ENCODE results near the gene HECTD1. TPM values are rescaled to one million over a fixed set of nuclear protein-coding genes. Genes with fewer than 3 reads are reported as not detected.

The HECTD1 gene
- total and polyA plus RNA-seq, 9 of the 15 experiments (the other 6 are each of a cell fraction or from before 2014, with no cell fraction given) = 27.9 to 111 (median 78.1) TPM

- intact Hi-C loops (cut with micrococcal nuclease) (no loop called here), in situ Hi-C loops (cut with MboI) (no loop called here)
- CTCF ChIA-PET (ENCODE audit: low intra/inter-chr PET ratio) = no interaction called here
Observed at GRCh38 chr14:31201111-31201510, 6.5 kb downstream of the HECTD1 start.

More at GRCh38 chr14:31201111-31201510, 6.5 kb downstream of the HECTD1 start:
- H3K27me3 ChIP-seq (ENCODE audit: control insufficient read depth in 2 of 2, insufficient read depth in 2 of 2, low read length in 2 of 2) = no peaks in the 10 kb centered on the region
- POLR2A ChIA-PET = interaction anchor here (0.5 to 1.4 kb wide), 2 partner anchors 28 to 571 kb away, joined by 3 read pairs; no protein-coding TSS in a partner anchor
- WGBS (ENCODE audit: insufficient coverage, low coverage, missing lambda C conversion rate) = no CpG with 5 or more reads among the region's 1 CpG
- no peak for TF ChIP-seq ZC3H4 (CRISPR knock-in tag; IDR thresholded peaks at IDR 0.05; ENCODE audit: borderline replicate concordance)
- TF ChIP-seq KHSRP (IDR thresholded peaks at IDR 0.05) = no peak
- no peak for TF ChIP-seq ERF (CRISPR knock-in tag; IDR thresholded peaks at IDR 0.05)
- TF ChIP-seq CHD2 (IDR thresholded peaks at IDR 0.05; ENCODE audit: low read depth, low read length) = no peak
- no peak for TF ChIP-seq ZNF133 (CRISPR knock-in tag; IDR thresholded peaks at IDR 0.05)
- TF ChIP-seq HNRNPL (IDR thresholded peaks at IDR 0.05; ENCODE audit: low read depth, low read length) = no peak
- TF ChIP-seq ZNF318 (IDR thresholded peaks at IDR 0.05; ENCODE audit: borderline replicate concordance in 1 of 2, low read depth in 1 of 2) = no peak
- no peak for TF ChIP-seq PCBP2 (IDR thresholded peaks at IDR 0.05; ENCODE audit: low read depth, low read length, poor library complexity, severe bottlenecking)
- TF ChIP-seq TRIM24 (IDR thresholded peaks at IDR 0.05) = no peak
- TF ChIP-seq POLR2B (IDR thresholded peaks at IDR 0.05; ENCODE audit: low read depth, partially characterized antibody) = no peak
- no peak for TF ChIP-seq RAD51 (IDR thresholded peaks at IDR 0.05; ENCODE audit: borderline replicate concordance, low read depth)
- no peak for TF ChIP-seq SMAD4 (CRISPR knock-in tag; conservative IDR thresholded peaks at IDR 0.05)
- no peak for TF ChIP-seq HDAC6 (IDR thresholded peaks at IDR 0.05; ENCODE audit: low read depth, low read length)
- ATAC-seq = no peak
- H3K36me3 ChIP-seq (ENCODE audit: control insufficient read depth, insufficient read depth, low read length) = peaks cover 56% of the 10 kb centered on the region
- peaks cover 6 to 31% of the 10 kb centered on the region in 2 experiments; a peak in 4 of 5 replicates for H3K4me1 ChIP-seq (replicated peaks in 1 of 2; ENCODE audit: control insufficient read depth in 2 of 2, insufficient read depth in 2 of 2, low read length in 2 of 2)
- H3K4me2 ChIP-seq (ENCODE audit: insufficient read depth, low read length) = no peak overlapping the region
- peaks cover 11% of the 10 kb centered on the region; the same call in 1 of the 2 replicates for H4K20me1 ChIP-seq (replicated peaks; ENCODE audit: control insufficient read depth, insufficient read depth, low read length)
- no peak for DNase-seq (ENCODE audit: extremely low read depth in 1 of 4, low spot score in 3 of 4)
- no peaks in the 10 kb centered on the region for H3K9me3 ChIP-seq (replicated peaks; ENCODE audit: control insufficient read depth, insufficient read depth, low read depth, low read length)
- H3K4me3 ChIP-seq = no peak overlapping the region
- BruUV-seq (replicated peaks) = no TSS peak
- H2AFZ ChIP-seq (ENCODE audit: low read depth, low read length) = no peak overlapping the region
- peak overlapping the region; percentile 56; the same call in 1 of the 3 replicates for H3K27ac ChIP-seq (ENCODE audit: extremely low read depth, low read depth, low read length)
- no peaks in the 10 kb centered on the region for H3K9me1 ChIP-seq (ENCODE audit: control insufficient read depth, insufficient read depth, low read length)
- H3K9ac ChIP-seq (ENCODE audit: insufficient read depth in 1 of 2, low read depth in 2 of 2, low read length in 2 of 2) = no peak overlapping the region
- H3K79me2 ChIP-seq (ENCODE audit: control insufficient read depth, insufficient read depth, low read length) = peaks cover 79% of the 10 kb centered on the region
- FAIRE-seq = no peak

Data from K562 (cell line).